Keratinocyte (primary cell): Measurements from ENCODE around the gene PAFAH2. TPM values are rescaled to one million over a fixed set of nuclear protein-coding genes. Genes with fewer than 3 reads are reported as not detected.

Experiments used
- DNase-seq: peaks from one replicate; pipeline ENCODE4 v3.0.0-alpha.2; 2011; ENCODE audit warnings: low read depth, missing footprints, low spot score
- FAIRE-seq: peaks from 2 replicates; lab custom pipeline; 2011; peaks lifted over from hg19 to GRCh38; lab: Jason Lieb, UNC
- H2AFZ ChIP-seq: 2 replicates; pipeline ENCODE4 v1.6.0; 2012; ENCODE audit warnings: low read length, control low read depth, inconsistent platforms; ENCODE audit not compliant: control insufficient read depth
- H3K27ac ChIP-seq: 2 replicates; pipeline ENCODE4 v1.5.1; 2011; ENCODE audit warnings: low read length; ENCODE audit not compliant: control insufficient read depth, insufficient read depth
- H3K27me3 ChIP-seq: 3 replicates; pipeline ENCODE4 v1.6.0; 2011; ENCODE audit warnings: low read length; ENCODE audit not compliant: control insufficient read depth, insufficient read depth; ENCODE audit errors: extremely low read depth
- H3K36me3 ChIP-seq, 2 experiments: 2 replicates in 1 of 2; 3 replicates in 1 of 2; pipeline ENCODE4 v1.5.1; 2011; ENCODE audit warnings: low read length in 2 of 2, mild to moderate bottlenecking in 1 of 2; ENCODE audit not compliant: control insufficient read depth in 2 of 2, insufficient read depth in 2 of 2; ENCODE audit errors: extremely low read depth in 1 of 2
- H3K4me1 ChIP-seq: 3 replicates; pipeline ENCODE4 v1.5.1; 2011; ENCODE audit warnings: low read length; ENCODE audit not compliant: control insufficient read depth, insufficient read depth; ENCODE audit errors: extremely low read depth
- H3K4me2 ChIP-seq: 3 replicates; pipeline ENCODE4 v1.6.0; 2011; ENCODE audit warnings: low read depth, low read length; ENCODE audit not compliant: control insufficient read depth, insufficient read depth; ENCODE audit errors: extremely low read depth
- H3K4me3 ChIP-seq, 3 experiments: fragments of 200-600 bp in 1 of 3; sonication (generic) in 1 of 3; 2 replicates in 2 of 3; 3 replicates in 1 of 3; pipeline ENCODE4 v1.5.1; 2011 to 2016; ENCODE audit warnings: low read length in 3 of 3, mild to moderate bottlenecking in 3 of 3, control low read depth in 2 of 3, inconsistent platforms in 1 of 3, low read depth in 1 of 3, mixed read lengths in 1 of 3, mixed run types in 1 of 3, moderate library complexity in 1 of 3; ENCODE audit not compliant: control insufficient read depth in 2 of 3, insufficient read depth in 2 of 3; ENCODE audit errors: extremely low read depth in 1 of 3
- H3K79me2 ChIP-seq: 2 replicates; pipeline ENCODE4 v1.6.0; 2012; ENCODE audit warnings: low read length; ENCODE audit not compliant: control insufficient read depth, insufficient read depth
- H3K9ac ChIP-seq: 3 replicates; pipeline ENCODE4 v1.6.0; 2011; ENCODE audit warnings: low read length; ENCODE audit not compliant: control insufficient read depth, insufficient read depth; ENCODE audit errors: extremely low read depth
- H3K9me1 ChIP-seq: 3 replicates; pipeline ENCODE4 v1.6.0; 2011; ENCODE audit warnings: low read length; ENCODE audit not compliant: control insufficient read depth, insufficient read depth; ENCODE audit errors: extremely low read depth
- H3K9me3 ChIP-seq: 2 replicates; pipeline ENCODE4 v1.5.1; 2012; ENCODE audit warnings: low read depth, low read length; ENCODE audit not compliant: control insufficient read depth
- H4K20me1 ChIP-seq: 3 replicates; pipeline ENCODE4 v1.6.0; 2011; ENCODE audit warnings: low read length; ENCODE audit not compliant: control insufficient read depth, insufficient read depth; ENCODE audit errors: extremely low read depth
- CTCF ChIP-seq, 3 experiments: IDR thresholded peaks in 1 of 3; conservative IDR thresholded peaks in 1 of 3; optimal IDR thresholded peaks in 1 of 3; 2 replicates in 2 of 3; 3 replicates in 1 of 3; pipeline versions ENCODE3 to v1.5.1; 2011; ENCODE audit warnings: low read length in 3 of 3, mild to moderate bottlenecking in 3 of 3, moderate library complexity in 2 of 3, control low read depth in 1 of 3, inconsistent platforms in 1 of 3; ENCODE audit not compliant: insufficient read depth in 2 of 3; ENCODE audit errors: extremely low read depth in 1 of 3
- EZH2 ChIP-seq: IDR thresholded peaks from one replicate; pipeline ENCODE4 v1.6.1; 2012; ENCODE audit warnings: inconsistent platforms, mild to moderate bottlenecking, low read length, moderate library complexity
- dilution Hi-C: fragments of 300-500 bp; cut with MboI; formaldehyde crosslinking; loops from one replicate; pipeline ENCODE4 v1.7.0; 2020; ENCODE audit warnings: low sequenced_read_pairs; ENCODE audit not compliant: extremely low pct_ligation_motif_present
- polyA plus RNA-seq, 5 experiments: library from polyadenylated mRNA; depleted of rRNA in 3 of 5; stranded (reverse) in 3 of 5; stranded (forward) in 1 of 5; unstranded in 1 of 5; fragments of >200 nt; gene quantifications; 1 replicate in 1 of 5; 2 replicates in 3 of 5; 3 replicates in 1 of 5; pipeline versions ENCODE4 v1.2.1 to v1.2.3, GENCODE V29; 2011 to 2012; ENCODE audit warnings: missing spikeins in 2 of 5, low read depth in 1 of 5, low replicate concordance in 1 of 5

The PAFAH2 gene
- polyA plus RNA-seq, 1 donor (not counting 4 experiments of a cell fraction or from before 2014, with no cell fraction given): 15.5 TPM

GRCh38 chr1:25922056-25922970, 75.5 kb downstream of the PAFAH2 start:
- FAIRE-seq: peak; percentile 20
- no peak overlapping the region for H3K27ac ChIP-seq
- peak overlapping the region; percentile 41 to 71 (median 59) for H3K4me3 ChIP-seq

GRCh38 chr1:25918615-25919014, 79.2 kb downstream of the PAFAH2 start:
- Histone ChIP-seq H3K4me3 (no peak overlapping the region), H4K20me1 (no peaks in the 10 kb centered on the region), H3K9me3 (no peaks in the 10 kb centered on the region), H2AFZ (no peak overlapping the region), H3K36me3 (no peaks in the 10 kb centered on the region), H3K27ac (no peak overlapping the region), H3K79me2 (no peaks in the 10 kb centered on the region), H3K9ac (no peak overlapping the region), H3K4me1 (peaks cover 14% of the 10 kb centered on the region), H3K9me1 (no peaks in the 10 kb centered on the region), H3K4me2 (no peak overlapping the region), H3K27me3 (no peaks in the 10 kb centered on the region)
- no peak for DNase-seq
- dilution Hi-C loops: no loop called here
- no peak for FAIRE-seq
- TF ChIP-seq CTCF (optimal IDR thresholded peaks at IDR 0.05 in 1 of 3, IDR thresholded peaks at IDR 0.05 in 1 of 3, conservative IDR thresholded peaks at IDR 0.05 in 1 of 3; ENCODE audit: extremely low read depth in 1 of 3, insufficient read depth in 2 of 3, low read length in 3 of 3) (no peak), EZH2 (no peak)

More at GRCh38 chr1:25922056-25922970, 75.5 kb downstream of the PAFAH2 start:
- Histone ChIP-seq H3K4me2 (peak overlapping the region; percentile 87), H3K4me1 (peaks cover 16% of the 10 kb centered on the region), H3K9me3 (no peaks in the 10 kb centered on the region), H3K36me3 (no peaks in the 10 kb centered on the region), H3K27me3 (no peaks in the 10 kb centered on the region), H4K20me1 (no peaks in the 10 kb centered on the region), H3K79me2 (no peaks in the 10 kb centered on the region), H3K9ac (peak overlapping the region; percentile 58), H3K9me1 (no peaks in the 10 kb centered on the region), H2AFZ (peak overlapping the region; percentile 95)
- dilution Hi-C loops: no loop called here
- TF ChIP-seq EZH2 (no peak), CTCF (optimal IDR thresholded peaks at IDR 0.05 in 1 of 3, IDR thresholded peaks at IDR 0.05 in 1 of 3, conservative IDR thresholded peaks at IDR 0.05 in 1 of 3; ENCODE audit: extremely low read depth in 1 of 3, insufficient read depth in 2 of 3, low read length in 3 of 3) (no peak)
- DNase-seq: no peak
